Spleen (tissue), 11 donors: ENCODE data around the gene GPC2. TPM values are rescaled to one million over a fixed set of nuclear protein-coding genes. Genes with fewer than 3 reads are reported as not detected.

ENCODE experiments used
- DNase-seq: peaks from one replicate; pipeline ENCODE4 v3.0.0-alpha.2; 2020
- H3K27ac ChIP-seq, 8 donors: fragments of 200-600 bp; sonication (generic) in 7 of 8; 1 replicate in 4 of 8; 2 replicates in 4 of 8; pipeline versions ENCODE4 v1.5.0 to v1.8.0; 2016 to 2021; ENCODE audit warnings: inconsistent platforms in 4 of 8, mild to moderate bottlenecking in 4 of 8, moderate library complexity in 1 of 8
- H3K27me3 ChIP-seq, 7 donors: fragments of 200-600 bp; sonication (generic) in 6 of 7; replicated peaks in 1 of 7; 1 replicate in 4 of 7; 2 replicates in 3 of 7; pipeline versions ENCODE4 v1.5.0 to v1.8.0; 2016 to 2021; ENCODE audit warnings: inconsistent platforms in 3 of 7, mild to moderate bottlenecking in 1 of 7
- H3K36me3 ChIP-seq, 6 donors: fragments of 200-600 bp; sonication (generic) in 5 of 6; 1 replicate in 4 of 6; 2 replicates in 2 of 6; pipeline versions ENCODE4 v1.5.0 to v1.8.0; 2016 to 2021; ENCODE audit warnings: inconsistent platforms in 2 of 6
- H3K4me1 ChIP-seq, 6 donors: fragments of 200-600 bp; sonication (generic) in 5 of 6; 1 replicate in 3 of 6; 2 replicates in 3 of 6; pipeline versions ENCODE4 v1.5.0 to v1.8.0; 2016 to 2021; ENCODE audit warnings: inconsistent platforms in 3 of 6
- H3K4me3 ChIP-seq, 8 donors: fragments of 200-600 bp; sonication (generic) in 7 of 8; 1 replicate in 4 of 8; 2 replicates in 4 of 8; pipeline versions ENCODE4 v1.5.0 to v1.8.0; 2016 to 2021; ENCODE audit warnings: inconsistent platforms in 4 of 8, mild to moderate bottlenecking in 4 of 8, moderate library complexity in 2 of 8
- H3K9me3 ChIP-seq, 8 donors: fragments of 200-600 bp; sonication (generic) in 7 of 8; 1 replicate in 4 of 8; 2 replicates in 4 of 8; pipeline versions ENCODE4 v1.5.0 to v1.8.0; 2016 to 2021; ENCODE audit warnings: inconsistent platforms in 4 of 8
- CTCF ChIP-seq, 11 experiments: fragments of 200-600 bp in 7 of 11; fragments of 450-650 bp in 4 of 11; sonication (generic) in 4 of 11; IDR thresholded peaks in 8 of 11; conservative IDR thresholded peaks in 3 of 11; 1 replicate in 7 of 11; 2 replicates in 4 of 11; pipeline versions ENCODE4 v1.4.0 to v1.8.0; 2016 to 2021; ENCODE audit warnings: antibody characterized with exemption in 11 of 11, inconsistent platforms in 4 of 11, mild to moderate bottlenecking in 1 of 11
- POLR2A ChIP-seq, 3 donors: fragments of 450-650 bp; IDR thresholded peaks; one replicate each; pipeline ENCODE4 v1.5.1; 2017; ENCODE audit warnings: antibody characterized with exemption in 3 of 3, mild to moderate bottlenecking in 1 of 3
- POLR2AphosphoS5 ChIP-seq, 3 donors: sonication (generic); formaldehyde crosslinking; IDR thresholded peaks; one replicate each; pipeline ENCODE4 v1.5.1; 2017; ENCODE audit warnings: antibody characterized with exemption in 3 of 3
- WGBS, 5 donors: extraction: QIAGEN DNeasy Blood & Tissue Kit in 3 of 5; methylation state at CpG; one replicate each; pipeline versions ENCODE4 v1.1.5 to v1.1.7; 2013 to 2018; 5-methylcytosine and 5-hydroxymethylcytosine counted together
- intact Hi-C: fragments of 100-400 bp; cut with DNase I; formaldehyde crosslinking; loops from one replicate; pipeline ENCODE4 v1.15.0; 2023; ENCODE audit warnings: low total_unique reads
- polyA plus RNA-seq, 3 donors: library from polyadenylated mRNA; stranded (reverse); fragments of 200-250 nt; gene quantifications; one replicate each; pipeline ENCODE4 v1.2.1, GENCODE V29; 2013
- total RNA-seq, 7 donors: library from RNA; depleted of rRNA in 3 of 7; stranded (reverse); fragments of >200 nt in 3 of 7; fragmentation: NEBNext Ultra II Directional in 4 of 7; extraction: Animal tissue kit (Norgen Biotek cat#: 25700) in 4 of 7; gene quantifications; one replicate each; pipeline versions ENCODE4 v1.1.0 to v1.2.1, GENCODE V29; 2016 to 2021
- donor health status: healthy with polysubstance abuse.
- donor health status: DM: no; HTN: no; CAD: no; lungs with moderate emphysema.
- donor health status: DM: no; HTN: no; CAD: no.
- donor health status: Bipolar disorder and iron deficiency.
- donor health status: healthy.
- donor health status: DM: no; HTN: no; CAD: no.
- donor health status: DM: yes; HTN: yes; CAD: no.

Gene GPC2
- total and polyA plus RNA-seq, 10 donors: 2.1 to 5.3 (median 4.3) TPM

- intact Hi-C loops: no loop called here
- TF ChIP-seq POLR2AphosphoS5 (IDR thresholded peaks at IDR 0.05) (no peak), CTCF (IDR thresholded peaks at IDR 0.05 in 8 of 11, conservative IDR thresholded peaks at IDR 0.05 in 3 of 11) (no peak), POLR2A (IDR thresholded peaks at IDR 0.05) (no peak)
- Histone ChIP-seq H3K4me1 (peaks cover 9 to 93% (median 23%) of the 10 kb centered on the region in 6 donors), H3K27me3 (no peaks in the 10 kb centered on the region), H3K27ac (peak overlapping the region in 3 of 8 donors; percentile 13 to 100 (median 67)), H3K4me3 (no peak overlapping the region), H3K36me3 (peaks cover 0 to 14% (median 0%) of the 10 kb centered on the region in 6 donors), H3K9me3 (no peaks in the 10 kb centered on the region)
- peak; percentile 67 for DNase-seq
- 64 to 72% (median 71%) methylated on average over 6 of the region's 6 CpGs for WGBS, 5 donors
These were observed 36.5 kb upstream of the GPC2 start for GRCh38 chr7:100213672-100214071.

- TF ChIP-seq POLR2AphosphoS5 (IDR thresholded peaks at IDR 0.05): no peak
- no peak for TF ChIP-seq CTCF (IDR thresholded peaks at IDR 0.05 in 8 of 11, conservative IDR thresholded peaks at IDR 0.05 in 3 of 11)
- Histone ChIP-seq H3K4me1 (peaks cover 9 to 94% (median 30%) of the 10 kb centered on the region in 6 donors), H3K36me3 (peaks cover 0 to 14% (median 0%) of the 10 kb centered on the region in 6 donors), H3K9me3 (no peaks in the 10 kb centered on the region), H3K27me3 (no peaks in the 10 kb centered on the region), H3K4me3 (no peak overlapping the region), H3K27ac (peak overlapping the region in 2 of 8 donors; percentile 67 to 100)
- DNase-seq: peak; percentile 32
- intact Hi-C loops: no loop called here
- 84 to 96% (median 90%) methylated on average over 5 of the region's 5 CpGs for WGBS, 5 donors
These were observed 35.6 kb upstream of the GPC2 start for GRCh38 chr7:100212631-100213286.

GRCh38 chr7:100211342-100211780 is 34.2 kb upstream of the GPC2 start:
- 42 to 49% (median 48%) methylated on average over 7 of the region's 7 CpGs for WGBS, 5 donors
- intact Hi-C loops: no loop called here
- H3K4me3 ChIP-seq: peak overlapping the region in 3 of 8 donors; percentile 19 to 51 (median 21)

More at GRCh38 chr7:100211342-100211780, 34.2 kb upstream of the GPC2 start:
- no peaks in the 10 kb centered on the region for H3K27me3 ChIP-seq
- peak; percentile 59 for DNase-seq
- peaks cover 0 to 16% (median 0%) of the 10 kb centered on the region in 6 donors for H3K36me3 ChIP-seq
- H3K9me3 ChIP-seq: no peaks in the 10 kb centered on the region
- TF ChIP-seq POLR2AphosphoS5 (IDR thresholded peaks at IDR 0.05) (peak in 1 of 3 donors; percentile 51), CTCF (IDR thresholded peaks at IDR 0.05 in 8 of 11, conservative IDR thresholded peaks at IDR 0.05 in 3 of 11) (no peak)
- peaks cover 9 to 82% (median 30%) of the 10 kb centered on the region in 6 donors for H3K4me1 ChIP-seq
- H3K27ac ChIP-seq: peak overlapping the region in 7 of 8 donors; percentile 19 to 100 (median 49)
